Dedifferentiated amniotic fluid mesenchymal stem cell (primary cell): Measurements from ENCODE around the gene ZFHX3.
A peak's percentile ranks its signal among the peaks of the same experiment; 100 is the strongest.
"Not testable (repeated sequence)": the region's sequence is repeated elsewhere in the genome, so short reads cannot be mapped to it uniquely, and the experiment has no call there.

ENCODE experiments used
- DNase-seq: peaks from one replicate; pipeline ENCODE4 v3.0.0-alpha.2; 2016; ENCODE audit errors: extremely low spot score

The ZFHX3 gene

DNA sequence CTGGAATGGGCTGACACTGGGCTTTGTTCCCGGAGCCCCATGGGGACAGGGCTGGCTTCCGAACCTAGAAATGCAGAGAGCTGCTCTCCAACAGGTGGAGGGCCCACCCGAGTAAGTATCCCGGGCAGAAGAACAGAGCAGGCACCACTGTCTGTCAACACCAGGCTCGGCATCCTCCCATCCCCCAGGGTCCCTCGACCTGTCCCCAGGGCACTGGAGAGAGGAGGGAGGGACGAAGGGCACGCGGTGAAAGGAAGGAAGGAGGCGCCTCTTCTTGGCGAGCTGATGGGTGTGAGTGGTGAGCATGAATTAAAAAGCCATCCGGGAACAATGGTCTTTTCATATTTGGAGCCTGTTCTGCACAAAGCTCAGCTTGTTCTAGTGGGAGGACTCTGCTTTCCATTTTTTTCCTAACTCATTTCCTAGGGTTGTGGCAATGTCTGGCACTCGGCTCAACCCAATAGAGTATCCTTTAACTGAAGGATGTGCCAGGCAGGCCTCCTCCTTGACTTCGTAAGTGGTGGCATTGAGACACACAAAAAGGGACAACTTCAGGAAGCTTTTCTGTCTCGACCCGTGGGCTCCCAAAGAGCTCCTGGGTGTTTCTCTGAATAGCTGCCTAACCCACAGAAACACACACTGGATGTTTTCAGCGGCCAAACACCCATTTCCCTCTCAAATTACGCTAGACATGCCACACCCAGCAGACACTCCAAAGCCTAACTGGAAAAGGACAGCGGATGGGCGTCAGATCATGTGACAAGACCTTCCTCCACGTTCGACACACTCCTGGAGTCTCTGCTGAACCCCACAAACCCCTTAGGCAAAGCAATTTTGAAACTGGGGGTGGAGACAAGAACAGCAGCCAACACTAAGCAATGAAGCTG, 47.7 kb downstream of the ZFHX3 start:
- no peak for DNase-seq

DNA sequence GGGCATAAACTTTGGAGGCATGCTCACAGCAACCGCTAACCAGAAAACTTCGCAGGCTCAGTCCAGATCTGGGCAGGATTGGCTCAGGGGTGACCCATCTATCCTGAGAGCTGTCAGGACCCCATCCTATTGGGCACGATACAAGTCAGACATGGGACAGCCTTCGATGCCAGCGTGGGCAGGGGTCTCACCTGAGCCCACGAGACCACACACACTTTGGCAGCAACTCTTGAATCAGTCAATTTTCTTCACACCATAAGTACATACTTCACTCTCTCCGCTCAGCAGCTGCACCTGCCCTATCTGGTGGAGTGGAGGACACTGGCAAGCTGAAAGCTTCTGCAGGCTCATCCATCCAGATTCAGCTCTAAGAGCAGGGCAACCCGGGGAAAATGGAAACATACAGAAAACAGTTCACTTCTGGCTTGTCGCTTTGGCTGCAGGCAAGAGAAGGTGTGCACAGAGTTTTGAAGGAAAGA, 48.3 kb downstream of the ZFHX3 start:
- DNase-seq = no peak

DNA sequence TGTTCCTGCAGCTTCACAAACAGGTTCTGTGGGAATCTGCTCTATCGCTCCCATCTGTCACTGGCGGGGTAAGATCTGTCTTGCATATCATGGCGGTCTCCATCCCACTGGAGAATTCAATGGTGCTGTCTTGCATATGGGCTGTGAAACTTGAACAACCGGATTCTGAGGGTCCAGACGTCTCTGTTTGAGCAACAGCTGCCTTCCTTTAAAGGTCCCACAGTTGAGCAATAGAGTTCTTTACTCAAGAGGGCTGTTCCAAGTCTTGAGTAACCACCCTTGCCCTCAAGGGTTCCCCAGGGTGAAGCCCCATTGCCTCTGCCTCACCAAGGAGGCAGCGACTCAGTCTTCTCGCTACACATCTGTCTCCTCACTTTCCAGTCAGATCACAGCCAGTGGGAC, 50.8 kb downstream of the ZFHX3 start:
- no peak for DNase-seq

GRCh38 chr16:72996291-72997062, 51.5 kb downstream of the ZFHX3 start:
- DNase-seq = no peak

DNA sequence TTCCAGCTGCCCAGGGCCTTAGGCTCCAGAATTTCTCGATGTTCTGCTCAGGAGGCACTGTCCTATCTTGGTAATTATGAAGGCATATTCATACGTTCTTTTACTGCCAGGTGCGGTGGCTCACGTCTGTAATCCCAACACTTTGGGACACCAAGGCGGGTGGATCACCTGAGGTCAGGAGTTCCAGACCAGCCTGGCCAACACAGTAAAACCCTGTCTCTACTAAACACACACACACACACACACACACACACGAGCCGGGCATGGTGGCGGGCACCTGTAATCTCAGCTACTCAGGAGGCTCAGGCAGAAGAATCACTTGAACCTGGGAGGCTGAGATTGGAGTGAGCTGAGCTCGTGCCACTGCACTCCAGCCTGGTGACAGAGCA, 52.1 kb downstream of the ZFHX3 start:
- not testable (repeated sequence) for DNase-seq

GRCh38 chr16:72995151-72995881, 52.6 kb downstream of the ZFHX3 start:
- no peak for DNase-seq

- DNase-seq = no peak
These were observed 55.8 kb downstream of the ZFHX3 start for GRCh38 chr16:72992142-72992601.

DNA sequence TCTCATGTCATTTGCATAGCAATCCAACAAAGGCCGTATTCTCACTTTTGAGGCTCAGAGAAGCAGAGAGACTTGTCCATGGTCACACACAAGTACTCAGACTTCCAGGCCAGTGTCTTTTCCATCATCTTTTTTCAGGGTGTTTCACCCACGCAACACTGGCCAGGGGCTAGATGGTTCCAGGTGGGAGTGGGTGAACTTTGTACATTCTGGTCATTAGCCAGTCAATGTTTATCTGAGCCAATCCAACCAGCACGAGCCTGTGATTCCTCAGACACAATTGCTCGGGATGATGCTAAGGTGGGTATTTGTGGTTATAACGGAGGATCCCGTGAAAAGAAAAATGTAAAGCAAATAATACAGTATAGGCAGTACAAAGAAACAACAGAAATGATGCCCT, 56.3 kb downstream of the ZFHX3 start:
- DNase-seq = no peak

- no peak for DNase-seq
These were observed 56.7 kb downstream of the ZFHX3 start for GRCh38 chr16:72991211-72991610.

- DNase-seq = no peak
These were observed 57.4 kb downstream of the ZFHX3 start for GRCh38 chr16:72990571-72990970.

DNA sequence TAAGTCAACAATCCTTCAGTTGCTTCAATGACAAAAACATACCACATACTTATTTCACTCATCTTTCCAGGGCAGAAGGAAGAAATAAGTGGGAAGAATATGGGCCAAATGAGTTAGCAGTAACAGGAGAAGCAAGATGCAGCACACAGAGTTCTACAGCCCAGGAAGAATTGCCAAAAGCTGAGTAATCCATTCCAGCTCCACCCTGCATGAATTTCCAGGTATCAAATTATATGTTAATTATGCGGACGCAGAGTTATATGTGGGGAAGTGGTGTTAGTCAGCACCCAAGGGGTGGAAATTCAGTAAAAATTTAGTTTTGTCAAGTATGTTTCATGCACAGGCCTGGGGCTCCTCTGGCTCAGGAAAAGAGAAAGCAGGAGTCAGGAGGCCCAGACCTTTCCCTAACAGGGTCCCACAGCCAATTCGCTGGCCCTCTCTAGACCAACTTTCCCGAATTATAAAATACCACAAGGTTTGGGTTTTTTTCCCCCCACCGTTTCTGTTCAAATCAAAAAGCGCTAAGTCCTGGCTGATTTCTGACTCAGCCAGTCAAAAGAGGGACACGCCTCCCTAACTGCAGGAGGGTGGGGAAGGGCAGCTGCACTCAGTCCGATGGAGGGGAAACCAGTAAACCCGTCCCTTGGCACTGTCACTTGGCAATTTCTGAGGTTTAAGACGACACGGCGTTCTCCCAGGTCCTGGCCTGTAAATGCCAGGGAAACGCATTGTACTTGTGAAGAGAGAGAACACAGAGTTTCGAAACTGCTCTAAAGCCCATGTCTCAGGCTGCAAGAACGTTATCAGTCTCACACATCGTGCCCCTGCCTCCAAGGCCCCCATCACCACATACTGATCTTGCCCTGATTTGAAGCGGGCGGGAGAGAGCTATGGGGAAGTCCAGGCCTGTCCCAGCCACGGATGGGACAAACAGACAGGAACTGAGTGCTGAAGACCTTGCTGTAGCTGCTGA, 58.1 kb downstream of the ZFHX3 start:
- DNase-seq = peak; percentile 87

- not testable (repeated sequence) for DNase-seq
These were observed 58.7 kb downstream of the ZFHX3 start for GRCh38 chr16:72989203-72989578.

DNA sequence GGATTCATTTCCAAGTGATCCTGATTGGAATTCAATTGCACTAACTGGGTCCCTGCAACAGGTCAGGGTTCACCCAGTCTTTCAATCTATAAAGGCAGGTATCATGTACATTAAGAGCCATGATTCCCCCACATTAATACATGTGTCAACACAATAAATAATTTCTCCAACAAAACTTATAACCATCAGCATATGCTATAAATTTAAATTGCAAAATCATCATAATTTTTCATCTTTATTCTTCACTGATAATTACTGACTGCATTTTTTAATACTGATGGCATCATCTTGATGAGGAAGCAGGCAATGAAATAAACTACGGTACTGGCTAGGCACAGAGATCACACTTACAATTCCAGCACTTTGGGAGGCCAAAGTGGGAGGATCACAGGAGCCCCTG, 59.4 kb downstream of the ZFHX3 start:
- DNase-seq = no peak

DNA sequence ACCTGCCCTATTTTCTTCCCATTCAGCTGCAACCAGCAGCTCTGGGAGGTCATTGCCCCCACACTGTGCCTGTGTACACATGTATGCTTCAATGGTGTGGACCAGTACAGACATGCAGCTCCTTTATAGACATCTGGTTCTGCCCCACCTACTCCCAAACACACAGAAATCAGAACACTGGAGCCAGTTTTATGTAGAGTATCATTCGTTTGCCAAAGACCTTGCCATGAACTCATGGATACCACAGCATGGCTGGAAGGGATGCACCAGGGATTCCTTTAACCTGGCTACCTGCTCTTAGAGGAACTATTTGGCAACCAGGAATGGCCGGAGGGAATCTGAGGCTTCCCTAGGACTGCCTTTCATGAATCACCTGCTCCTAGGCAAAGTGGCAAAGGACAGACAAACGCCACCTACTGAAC, 60.4 kb downstream of the ZFHX3 start:
- DNase-seq = no peak

- DNase-seq = no peak
These were observed 61.9 kb downstream of the ZFHX3 start for GRCh38 chr16:72985995-72986394.

GRCh38 chr16:72985148-72985941, 62.6 kb downstream of the ZFHX3 start:
- peak; percentile 77 for DNase-seq

- DNase-seq = no peak
These were observed 64.1 kb downstream of the ZFHX3 start for GRCh38 chr16:72983728-72984350.

GRCh38 chr16:72983241-72983640, 64.7 kb downstream of the ZFHX3 start:
- no peak for DNase-seq

GRCh38 chr16:72979974-72980373, 68.0 kb downstream of the ZFHX3 start:
- DNase-seq = no peak

- no peak for DNase-seq
These were observed 69.7 kb downstream of the ZFHX3 start for GRCh38 chr16:72978212-72978611.
